Pancreas (tissue), 10 donors: ENCODE results near the gene FEM1C. TPM values are rescaled to one million over a fixed set of nuclear protein-coding genes. Genes with fewer than 3 reads are reported as not detected.

Experiments used
- ATAC-seq, 4 donors: fragments of 200-7000 bp; cut with Tn5 transposase; one replicate each; pipeline versions ENCODE4 v1.8.0 to v1.9.1; 2020; ENCODE audit warnings: mild to moderate bottlenecking in 4 of 4, moderate library complexity in 4 of 4
- DNase-seq, 6 donors: peaks; one replicate each; pipeline ENCODE4 v3.0.0-alpha.2; 2020
- FAIRE-seq: peaks from 2 replicates; lab custom pipeline; 2012; peaks lifted over from hg19 to GRCh38; lab: Jason Lieb, UNC
- H3K27ac ChIP-seq, 4 donors: fragments of 200-600 bp; sonication (generic); 1 replicate in 3 of 4; 2 replicates in 1 of 4; pipeline versions ENCODE4 v1.5.0 to v1.8.0; 2020
- H3K27me3 ChIP-seq, 4 donors: fragments of 200-600 bp; one replicate each; pipeline ENCODE4 v1.8.0; 2021
- H3K36me3 ChIP-seq, 3 donors: fragments of 200-600 bp; sonication (generic) in 1 of 3; one replicate each; pipeline versions ENCODE4 v1.5.0 to v1.8.0; 2020 to 2021
- H3K4me1 ChIP-seq, 3 donors: fragments of 200-600 bp; one replicate each; pipeline ENCODE4 v1.8.0; 2021
- H3K4me3 ChIP-seq, 4 donors: fragments of 200-600 bp; sonication (generic) in 2 of 4; one replicate each; pipeline versions ENCODE4 v1.5.0 to v1.8.0; 2020 to 2021
- H3K9me3 ChIP-seq, 4 donors: fragments of 200-600 bp; one replicate each; pipeline ENCODE4 v1.8.0; 2021
- WGBS, 2 donors: extraction: QIAGEN DNeasy Blood & Tissue Kit; methylation state at CpG; one replicate each; pipeline ENCODE4 v1.1.7; 2013; 5-methylcytosine and 5-hydroxymethylcytosine counted together
- intact Hi-C, 3 donors: fragments of 100-400 bp; cut with DNase I; formaldehyde crosslinking; loops; one replicate each; pipeline versions ENCODE4 v1.11.1 to v1.14.2; 2022
- polyA plus RNA-seq, 2 donors: library from polyadenylated mRNA; stranded (reverse); fragments of 200-250 nt; gene quantifications; one replicate each; pipeline ENCODE4 v1.2.3, GENCODE V29; 2013
- total RNA-seq, 6 donors: library from RNA; stranded (reverse); fragmentation: NEBNext Ultra II Directional in 4 of 6; extraction: Animal tissue kit (Norgen Biotek cat#: 25700) in 4 of 6; gene quantifications; one replicate each; pipeline versions ENCODE4 v1.2.1 to v1.2.4, GENCODE V29; 2021 to 2023
- TF ChIP-seq, protein P1 (sequence below), 4 donors: fragments of 200-600 bp; sonication (generic) in 3 of 4; IDR thresholded peaks; one replicate each; pipeline versions ENCODE4 v1.5.0 to v1.8.0; 2021; ENCODE audit warnings: antibody characterized with exemption in 4 of 4
- donor health status: healthy with polysubstance abuse.
- donor health status: DM: no; HTN: no; CAD: no; lungs with moderate emphysema.
- donor health status: DM: no; HTN: no; CAD: no.
- donor health status: control.
- donor health status: control.
- donor health status: Bipolar disorder and iron deficiency.
- donor health status: DM: yes; HTN: yes; CAD: no.
- donor health status: DM: no; HTN: no; CAD: no.
- donor health status: DM: no; HTN: no; CAD: no.
- donor health status: DM: yes; HTN: yes; CAD: no.

The FEM1C gene
- total and polyA plus RNA-seq, 8 donors: 3.2 to 11.2 (median 7.6) TPM

DNA sequence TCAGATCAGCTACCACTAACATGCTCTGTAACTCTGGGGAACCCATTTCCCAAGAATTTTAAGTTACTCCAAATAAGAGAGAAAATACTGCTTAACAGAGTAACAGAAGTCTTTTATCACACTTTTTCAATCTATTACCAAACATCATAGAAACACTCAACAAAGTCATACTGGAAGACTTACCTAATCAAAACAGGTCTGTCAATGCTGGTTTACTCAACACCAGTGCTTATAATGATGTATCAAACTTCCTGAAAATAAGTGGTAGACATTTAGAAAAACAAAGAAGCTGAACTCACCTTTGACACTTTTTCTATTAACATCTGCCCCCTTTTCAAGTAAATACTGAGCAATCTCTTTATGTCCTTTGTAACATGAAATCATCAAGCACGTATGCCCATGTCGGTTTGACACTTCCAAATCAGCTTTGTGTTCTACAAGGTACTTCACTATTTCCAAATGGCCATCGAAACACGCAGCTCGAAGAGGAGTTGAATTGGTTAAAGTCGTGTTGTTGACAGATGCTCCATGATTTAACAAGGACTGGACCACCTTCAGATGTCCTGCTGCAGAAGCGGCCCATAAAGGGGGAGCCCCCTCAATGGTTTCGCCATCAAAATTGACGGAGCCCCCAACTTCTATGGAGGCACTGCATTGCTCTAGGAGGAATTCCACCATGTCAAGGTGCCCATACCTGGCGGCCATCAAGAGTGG, 1.8 kb downstream of the FEM1C start:
- peaks cover 16 to 29% (median 20%) of the 10 kb centered on the region in 3 donors for H3K4me1 ChIP-seq
- WGBS, 2 donors: 21 to 29% methylated on average over 10 of the region's 10 CpGs
- peak in 2 of 6 donors; percentile 18 to 22 for DNase-seq

DNA sequence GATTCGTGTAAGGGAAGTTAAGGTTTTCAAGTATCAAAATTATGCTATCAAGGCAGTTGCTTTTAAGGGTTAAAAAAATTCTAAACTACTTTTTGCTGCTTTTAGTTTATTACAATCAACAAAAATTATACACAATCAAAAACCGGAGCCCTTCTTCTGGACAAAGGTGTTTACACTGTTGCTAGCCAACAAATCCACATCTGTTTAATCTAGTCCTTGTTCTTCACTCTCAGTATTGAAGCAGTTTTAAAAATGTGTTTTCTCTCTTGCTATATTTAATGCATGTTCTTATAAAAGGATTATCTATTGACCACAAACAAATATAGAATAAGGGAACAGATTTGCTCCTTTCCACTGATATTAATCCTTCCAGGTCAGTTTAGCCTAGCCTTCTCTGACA, 2.5 kb downstream of the FEM1C start:
- H3K36me3 ChIP-seq: no peaks in the 10 kb centered on the region
- FAIRE-seq (peak; percentile 61), DNase-seq (no peak), ATAC-seq (no peak)
- peak overlapping the region in 3 of 4 donors; percentile 1 to 99 (median 99) for H3K27ac ChIP-seq
- peaks cover 16 to 36% (median 23%) of the 10 kb centered on the region in 3 donors for H3K4me1 ChIP-seq
- 1 to 5% methylated on average over 2 of the region's 2 CpGs for WGBS, 2 donors
- peak overlapping the region; percentile 1 to 73 (median 66) for H3K4me3 ChIP-seq
- intact Hi-C loops: no loop called here
- no peaks in the 10 kb centered on the region for H3K9me3 ChIP-seq
- TF ChIP-seq, protein P1, sequence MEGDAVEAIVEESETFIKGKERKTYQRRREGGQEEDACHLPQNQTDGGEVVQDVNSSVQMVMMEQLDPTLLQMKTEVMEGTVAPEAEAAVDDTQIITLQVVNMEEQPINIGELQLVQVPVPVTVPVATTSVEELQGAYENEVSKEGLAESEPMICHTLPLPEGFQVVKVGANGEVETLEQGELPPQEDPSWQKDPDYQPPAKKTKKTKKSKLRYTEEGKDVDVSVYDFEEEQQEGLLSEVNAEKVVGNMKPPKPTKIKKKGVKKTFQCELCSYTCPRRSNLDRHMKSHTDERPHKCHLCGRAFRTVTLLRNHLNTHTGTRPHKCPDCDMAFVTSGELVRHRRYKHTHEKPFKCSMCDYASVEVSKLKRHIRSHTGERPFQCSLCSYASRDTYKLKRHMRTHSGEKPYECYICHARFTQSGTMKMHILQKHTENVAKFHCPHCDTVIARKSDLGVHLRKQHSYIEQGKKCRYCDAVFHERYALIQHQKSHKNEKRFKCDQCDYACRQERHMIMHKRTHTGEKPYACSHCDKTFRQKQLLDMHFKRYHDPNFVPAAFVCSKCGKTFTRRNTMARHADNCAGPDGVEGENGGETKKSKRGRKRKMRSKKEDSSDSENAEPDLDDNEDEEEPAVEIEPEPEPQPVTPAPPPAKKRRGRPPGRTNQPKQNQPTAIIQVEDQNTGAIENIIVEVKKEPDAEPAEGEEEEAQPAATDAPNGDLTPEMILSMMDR (IDR thresholded peaks at IDR 0.05): no peak
- H3K27me3 ChIP-seq: no peaks in the 10 kb centered on the region

More for the DNA sequence above, 1.8 kb downstream of the FEM1C start:
- peak overlapping the region in 3 of 4 donors; percentile 66 to 73 (median 66) for H3K4me3 ChIP-seq
- TF ChIP-seq, protein P1 (IDR thresholded peaks at IDR 0.05): no peak
- FAIRE-seq (no peak), ATAC-seq (no peak)
- H3K36me3 ChIP-seq: no peaks in the 10 kb centered on the region
- no peaks in the 10 kb centered on the region for H3K27me3 ChIP-seq
- no peaks in the 10 kb centered on the region for H3K9me3 ChIP-seq
- intact Hi-C loops: no loop called here
- H3K27ac ChIP-seq: peak overlapping the region; percentile 89 to 99 (median 97)

DNA sequence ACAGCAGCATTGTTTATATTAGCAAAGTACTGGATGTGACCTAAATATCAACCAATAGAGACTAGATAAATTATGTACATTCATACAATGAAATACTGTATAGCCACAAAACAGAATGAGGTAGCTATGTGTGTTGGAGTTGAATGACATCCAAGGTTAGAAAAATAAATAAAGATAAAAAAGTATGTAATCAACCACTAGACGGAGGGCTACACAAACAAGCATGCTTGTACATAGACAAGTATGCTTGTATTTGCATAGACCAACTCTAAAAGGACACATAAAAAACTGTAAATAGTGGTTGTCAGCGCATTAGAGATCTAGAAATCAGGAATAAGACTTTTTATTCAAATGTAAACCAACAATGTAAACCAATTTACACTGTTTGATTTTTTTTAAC, 3.0 kb downstream of the FEM1C start:
- no peaks in the 10 kb centered on the region for H3K27me3 ChIP-seq
- DNase-seq (no peak), ATAC-seq (no peak), FAIRE-seq (no peak)
- TF ChIP-seq, protein P1 (IDR thresholded peaks at IDR 0.05): no peak
- whole genome bisulfite sequencing, 2 donors: 9 to 13% methylated on average over 2 of the region's 2 CpGs
- peaks cover 16 to 37% (median 28%) of the 10 kb centered on the region in 3 donors for H3K4me1 ChIP-seq
- H3K4me3 ChIP-seq: peak overlapping the region; percentile 1 to 73 (median 66)
- H3K36me3 ChIP-seq: no peaks in the 10 kb centered on the region
- H3K9me3 ChIP-seq: no peaks in the 10 kb centered on the region
- peak overlapping the region in 3 of 4 donors; percentile 1 to 99 (median 99) for H3K27ac ChIP-seq
- intact Hi-C loops: no loop called here

DNA sequence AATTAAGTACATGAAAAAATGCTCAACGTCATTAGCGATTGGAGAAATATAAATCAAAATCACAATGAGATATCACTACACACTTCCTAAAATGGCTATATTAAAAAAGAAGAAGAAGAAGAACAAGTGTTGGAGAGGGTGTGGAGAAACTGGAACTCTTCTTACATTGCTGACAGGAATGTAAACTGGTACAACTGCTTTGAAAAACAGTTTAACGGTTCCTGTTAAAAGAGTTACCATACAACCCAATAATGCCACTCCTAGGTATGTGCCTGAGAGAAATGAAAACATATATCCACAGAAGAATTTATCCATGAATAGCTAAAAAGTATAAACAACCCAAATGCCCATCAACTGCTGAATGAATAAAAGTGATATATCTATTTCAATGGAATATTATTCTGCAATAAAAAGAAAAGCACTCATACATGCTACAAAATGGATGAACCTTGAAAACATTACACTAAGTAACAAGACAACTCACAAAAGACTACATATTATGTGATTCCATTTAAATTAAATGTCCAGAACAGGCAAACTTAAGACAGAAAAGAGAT, 9.0 kb downstream of the FEM1C start:
- H3K4me1 ChIP-seq: peaks cover 14 to 57% (median 51%) of the 10 kb centered on the region in 3 donors
- no peak for ATAC-seq
- no peak for FAIRE-seq
- no peaks in the 10 kb centered on the region for H3K36me3 ChIP-seq
- TF ChIP-seq, protein P1 (IDR thresholded peaks at IDR 0.05): no peak
- no peak for DNase-seq
- no peak overlapping the region for H3K4me3 ChIP-seq
- H3K27ac ChIP-seq: no peak overlapping the region
- WGBS, 2 donors: 89 to 91% methylated on average over 3 of the region's 3 CpGs
- no peaks in the 10 kb centered on the region for H3K27me3 ChIP-seq
- intact Hi-C loops: no loop called here
- H3K9me3 ChIP-seq: no peaks in the 10 kb centered on the region

DNA sequence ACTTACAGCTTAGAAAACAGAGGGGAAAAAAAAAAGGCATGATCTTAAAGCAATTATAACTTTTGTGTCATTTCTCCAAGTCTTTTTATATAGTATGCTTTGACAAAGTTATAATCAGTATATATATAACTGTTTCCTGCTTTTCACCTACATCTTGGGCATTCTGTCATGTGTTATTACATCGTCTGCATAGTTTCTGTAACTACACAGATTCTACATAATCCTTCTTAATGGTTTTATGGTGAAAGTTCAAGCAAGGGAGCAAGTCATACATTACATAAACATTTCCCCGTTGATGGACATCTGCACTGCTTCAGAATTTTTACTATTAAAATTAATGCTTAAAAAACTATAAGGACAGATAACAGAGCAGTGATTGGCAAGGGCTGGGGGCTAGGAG, 12.1 kb downstream of the FEM1C start:
- FAIRE-seq: no peak
- Histone ChIP-seq H3K36me3 (no peaks in the 10 kb centered on the region), H3K4me3 (no peak overlapping the region), H3K9me3 (no peaks in the 10 kb centered on the region), H3K27me3 (no peaks in the 10 kb centered on the region), H3K27ac (no peak overlapping the region), H3K4me1 (peaks cover 10 to 55% (median 41%) of the 10 kb centered on the region in 3 donors)
- DNase-seq: no peak
- TF ChIP-seq, protein P1 (IDR thresholded peaks at IDR 0.05): no peak
- intact Hi-C loops: no loop called here
- no peak for ATAC-seq
- 54 to 59% methylated on average over 2 of the region's 2 CpGs for WGBS, 2 donors
